Measurements from ENCODE around the gene EEPD1.
"Not testable (repeated sequence)": the region's sequence is repeated elsewhere in the genome, so short reads cannot be mapped to it uniquely, and the experiment has no call there.

Gene EEPD1

GRCh38 chr7:36217961-36218284 is 64.9 kb downstream of the EEPD1 start:
- no peak for DNase-seq

- DNase-seq, result no peak
Measured at GRCh38 chr7:36219429-36219828, 66.4 kb downstream of the EEPD1 start.

GRCh38 chr7:36223851-36224250 is 70.8 kb downstream of the EEPD1 start:
- no peak for DNase-seq

- no peak for DNase-seq
Measured at GRCh38 chr7:36224934-36225858, 72.1 kb downstream of the EEPD1 start.

GRCh38 chr7:36226151-36226550 is 73.1 kb downstream of the EEPD1 start:
- DNase-seq, result no peak

GRCh38 chr7:36227223-36227622 is 74.2 kb downstream of the EEPD1 start:
- DNase-seq, result no peak

- DNase-seq, result no peak
Measured at GRCh38 chr7:36228039-36228438, 75.0 kb downstream of the EEPD1 start.

GRCh38 chr7:36231406-36231805 is 78.4 kb downstream of the EEPD1 start:
- no peak for DNase-seq

GRCh38 chr7:36232555-36232954 is 79.5 kb downstream of the EEPD1 start:
- no peak for DNase-seq

- DNase-seq, result no peak
Measured at GRCh38 chr7:36232971-36233550, 80.0 kb downstream of the EEPD1 start.

- DNase-seq, result no peak
Measured at GRCh38 chr7:36236073-36236472, 83.0 kb downstream of the EEPD1 start.

GRCh38 chr7:36238138-36238537 is 85.1 kb downstream of the EEPD1 start:
- no peak for DNase-seq

- not testable (repeated sequence) for DNase-seq
Measured at GRCh38 chr7:36243356-36243755, 90.3 kb downstream of the EEPD1 start.

- DNase-seq, result not testable (repeated sequence)
Measured at GRCh38 chr7:36244001-36244400, 90.9 kb downstream of the EEPD1 start.

GRCh38 chr7:36244429-36244828 is 91.4 kb downstream of the EEPD1 start:
- DNase-seq, result no peak

- DNase-seq, result no peak
Measured at GRCh38 chr7:36245684-36246299, 92.7 kb downstream of the EEPD1 start.

GRCh38 chr7:36249091-36249490 is 96.0 kb downstream of the EEPD1 start:
- no peak for DNase-seq

- DNase-seq, result no peak
Measured at GRCh38 chr7:36253699-36254098, 100.6 kb downstream of the EEPD1 start.

GRCh38 chr7:36258510-36259259 is 105.6 kb downstream of the EEPD1 start:
- DNase-seq, result peak; percentile 83 to 93

- DNase-seq, result no peak
Measured at GRCh38 chr7:36260481-36260880, 107.4 kb downstream of the EEPD1 start.

GRCh38 chr7:36261019-36261754 is 108.1 kb downstream of the EEPD1 start:
- no peak for DNase-seq

GRCh38 chr7:36262309-36263094 is 109.4 kb downstream of the EEPD1 start:
- DNase-seq, result no peak

All from SHP77 (cell line).